IMR-90 (cell line): ENCODE results near the gene KRTAP4-1. TPM values are rescaled to one million over a fixed set of nuclear protein-coding genes. Genes with fewer than 3 reads are reported as not detected.

Experiments
- ATAC-seq: fragments of 200-7000 bp; cut with Tn5 transposase; 2 replicates; pipeline ENCODE4 v1.9.1; 2020; ENCODE audit warnings: low read depth, mild to moderate bottlenecking, moderate library complexity
- BruUV-seq: library from RNA; stranded (reverse); fragments of 400-500 nt; replicated peaks from 2 replicates; lab custom pipeline; 2021; lab: Mats Ljungman, UMichigan
- CTCF ChIA-PET: fragments of 300-600 bp; formaldehyde crosslinking; extraction: SDS; loops from one replicate; lab custom pipeline; 2021; ENCODE audit warnings: antibody characterized with exemption; lab: Yijun Ruan, JAX
- POLR2A ChIA-PET: fragments of 300-600 bp; sonication (Branson Sonifier 250); formaldehyde crosslinking; loops from one replicate; lab custom pipeline; 2022; ENCODE audit warnings: antibody characterized with exemption; ENCODE audit not compliant: unreplicated experiment; lab: Charles Lee
- DNase-seq: peaks from one replicate; pipeline ENCODE4 v3.0.0; 2013
- H2AFZ ChIP-seq: replicated peaks from 2 replicates; pipeline ENCODE3; 2013; ENCODE audit warnings: low read length, mild to moderate bottlenecking; ENCODE audit not compliant: poor library complexity
- H2AK5ac ChIP-seq: 2 replicates; pipeline ENCODE4 v1.6.1; 2013; ENCODE audit warnings: low read depth, low read length, inconsistent platforms
- H2AK9ac ChIP-seq: replicated peaks from 2 replicates; pipeline ENCODE3; 2013; ENCODE audit warnings: mild to moderate bottlenecking, low read depth, low read length, moderate library complexity; ENCODE audit not compliant: poor library complexity
- H2BK120ac ChIP-seq: 2 replicates; pipeline ENCODE4 v1.6.1; 2013; ENCODE audit warnings: low read depth, low read length, inconsistent platforms
- H2BK15ac ChIP-seq: 3 replicates; pipeline ENCODE4 v1.6.1; 2013; ENCODE audit warnings: low read depth, low read length, inconsistent platforms
- H2BK20ac ChIP-seq: 2 replicates; pipeline ENCODE4 v1.6.1; 2013; ENCODE audit warnings: low read depth, mild to moderate bottlenecking, inconsistent platforms, low read length, moderate library complexity
- H2BK5ac ChIP-seq: 2 replicates; pipeline ENCODE4 v1.6.1; 2013; ENCODE audit warnings: mild to moderate bottlenecking, low read depth, low read length, inconsistent platforms; ENCODE audit not compliant: poor library complexity, severe bottlenecking
- H3K14ac ChIP-seq: replicated peaks from 2 replicates; pipeline ENCODE4 v1.6.1; 2013; ENCODE audit warnings: low read depth, low read length, inconsistent platforms
- H3K18ac ChIP-seq: 2 replicates; pipeline ENCODE4 v1.6.1; 2013; ENCODE audit warnings: low read depth, low read length, control low read depth
- H3K23ac ChIP-seq: 2 replicates; pipeline ENCODE4 v1.6.1; 2013; ENCODE audit warnings: low read depth, low read length, inconsistent platforms
- H3K27ac ChIP-seq: 2 replicates; pipeline ENCODE4 v1.5.1; 2013; ENCODE audit warnings: mild to moderate bottlenecking, control low read depth, low read length; ENCODE audit not compliant: insufficient read depth
- H3K27me3 ChIP-seq: 2 replicates; pipeline ENCODE4 v1.6.1; 2013; ENCODE audit warnings: low read length; ENCODE audit not compliant: control insufficient read depth, insufficient read depth
- H3K36me3 ChIP-seq: 2 replicates; pipeline ENCODE4 v1.6.1; 2013; ENCODE audit warnings: low read length, mixed read lengths; ENCODE audit not compliant: control insufficient read depth, insufficient read depth
- H3K4ac ChIP-seq: 2 replicates; pipeline ENCODE4 v1.6.1; 2013; ENCODE audit warnings: low read depth, low read length, inconsistent platforms
- H3K4me1 ChIP-seq: 2 replicates; pipeline ENCODE4 v1.6.1; 2013; ENCODE audit warnings: low read length, mixed read lengths; ENCODE audit not compliant: control insufficient read depth, insufficient read depth
- H3K4me2 ChIP-seq: 2 replicates; pipeline ENCODE4 v1.6.1; 2013; ENCODE audit warnings: low read depth, mild to moderate bottlenecking, control low read depth, low read length, moderate library complexity
- H3K4me3 ChIP-seq: 2 replicates; pipeline ENCODE4 v1.5.1; 2013; ENCODE audit warnings: low read depth, mild to moderate bottlenecking, control low read depth, low read length, moderate library complexity; ENCODE audit not compliant: insufficient read depth
- H3K56ac ChIP-seq: 2 replicates; pipeline ENCODE4 v1.6.1; 2013; ENCODE audit warnings: low read length, inconsistent platforms; ENCODE audit not compliant: insufficient read depth; ENCODE audit errors: extremely low read depth
- H3K79me1 ChIP-seq, 2 experiments: 2 replicates each; pipeline ENCODE4 v1.6.1; 2013; ENCODE audit warnings: low read length in 2 of 2, inconsistent platforms in 1 of 2, low read depth in 1 of 2
- H3K9ac ChIP-seq: 2 replicates; pipeline ENCODE4 v1.6.1; 2013; ENCODE audit warnings: low read depth, low read length, control low read depth
- H3K9me1 ChIP-seq: 2 replicates; pipeline ENCODE4 v1.6.1; 2013; ENCODE audit warnings: low read length, inconsistent platforms; ENCODE audit not compliant: insufficient read depth
- H3K9me3 ChIP-seq: 2 replicates; pipeline ENCODE4 v1.6.1; 2013; ENCODE audit warnings: low read length; ENCODE audit not compliant: control insufficient read depth, insufficient read depth
- H4K20me1 ChIP-seq: 2 replicates; pipeline ENCODE4 v1.6.1; 2013; ENCODE audit warnings: low read length, inconsistent platforms; ENCODE audit not compliant: insufficient read depth
- H4K5ac ChIP-seq: 2 replicates; pipeline ENCODE4 v1.6.1; 2013; ENCODE audit warnings: mild to moderate bottlenecking, low read depth, low read length, control low read depth
- H4K8ac ChIP-seq, 2 experiments: 2 replicates each; pipeline ENCODE4 v1.6.1; 2013; ENCODE audit warnings: low read depth in 2 of 2, low read length in 2 of 2, control low read depth in 1 of 2, inconsistent platforms in 1 of 2
- H4K91ac ChIP-seq: 2 replicates; pipeline ENCODE4 v1.6.1; 2013; ENCODE audit warnings: low read depth, low read length, inconsistent platforms; ENCODE audit not compliant: insufficient read depth
- BHLHE40 ChIP-seq: fragments of 150-350 bp; IDR thresholded peaks from 2 replicates; pipeline ENCODE4 v1.6.1; 2016; ENCODE audit warnings: mild to moderate bottlenecking, low read depth, low read length
- POLR2A ChIP-seq: IDR thresholded peaks from 2 replicates; pipeline ENCODE4 v1.6.1; 2012; ENCODE audit warnings: mild to moderate bottlenecking, low read depth, low read length
- RAD21 ChIP-seq: IDR thresholded peaks from 2 replicates; pipeline ENCODE4 v1.6.1; 2012; ENCODE audit warnings: low read length, improper control_type of control experiment
- RCOR1 ChIP-seq: IDR thresholded peaks from 2 replicates; pipeline ENCODE4 v1.6.1; 2012; ENCODE audit warnings: mild to moderate bottlenecking, low read length, improper control_type of control experiment; ENCODE audit not compliant: insufficient replicate concordance
- WGBS, 2 experiments: methylation state at CpG; one replicate each; pipeline versions ENCODE4 v1.1.5 to v1.1.7; 2013; ENCODE audit warnings: missing lambda C conversion rate in 2 of 2; ENCODE audit not compliant: insufficient read length in 1 of 2; ENCODE audit errors: extremely low coverage in 2 of 2; 5-methylcytosine and 5-hydroxymethylcytosine counted together
- dilution Hi-C: fragments of 300-500 bp; cut with HindIII; formaldehyde crosslinking; loops from one replicate; pipeline ENCODE4 v1.14.3; 2018; ENCODE audit warnings: low sequenced_read_pairs; ENCODE audit not compliant: unreplicated experiment
- in situ Hi-C: fragments of 300-500 bp; cut with MboI; formaldehyde crosslinking; loops from 3 replicates; pipeline ENCODE4 v1.14.3; 2019; ENCODE audit warnings: low sequenced_read_pairs, inconsistent platforms, mixed read lengths
- intact Hi-C: fragments of 100-400 bp; cut with micrococcal nuclease; formaldehyde crosslinking; loops from 2 replicates; pipeline ENCODE4 v1.10.0; 2022
- polyA plus RNA-seq, 3 experiments: library from polyadenylated mRNA; depleted of rRNA; stranded (reverse); fragments of >200 nt; gene quantifications; 2 replicates each; pipeline ENCODE4 v1.2.3, GENCODE V29; 2012; ENCODE audit warnings: low replicate concordance in 1 of 3
- total RNA-seq: library from RNA; depleted of rRNA; stranded (reverse); fragments of >200 nt; gene quantifications from 2 replicates; pipeline ENCODE4 v1.2.3, GENCODE V29; 2012
- TF ChIP-seq, protein P1 (sequence below): conservative IDR thresholded peaks from 2 replicates; pipeline ENCODE4 v1.5.1; 2012; ENCODE audit warnings: mild to moderate bottlenecking, low read depth, low read length, improper control_type of control experiment

The KRTAP4-1 gene
- total and polyA plus RNA-seq, 2 of the 4 experiments (the other 2 are of a cell fraction) = not detected

DNA sequence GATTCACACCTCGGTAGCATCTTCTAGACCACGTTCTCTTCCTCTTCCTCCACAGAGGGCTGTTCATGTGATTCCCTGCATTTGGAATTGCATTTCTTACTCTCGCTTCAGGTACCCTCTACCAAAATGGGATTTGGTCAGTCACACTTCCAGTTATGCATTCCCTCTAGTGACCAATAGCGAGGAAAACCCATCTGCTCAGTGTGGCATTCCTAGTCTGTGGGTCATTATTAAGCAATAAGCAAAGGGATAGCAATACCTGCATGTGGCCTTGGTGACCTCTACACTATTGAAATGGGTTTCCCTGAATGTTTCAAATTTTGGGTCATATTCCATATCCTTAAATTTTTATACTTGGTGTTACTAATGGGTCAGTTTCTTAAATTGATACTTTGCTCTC lies 34.7 kb downstream of the KRTAP4-1 start:
- Histone ChIP-seq H4K8ac (no peak overlapping the region), H3K79me1 (no peaks in the 10 kb centered on the region), H3K9me1 (no peaks in the 10 kb centered on the region), H3K56ac (no peak overlapping the region), H3K27ac (no peak overlapping the region), H3K18ac (no peak overlapping the region), H3K4me3 (no peak overlapping the region), H3K14ac (no peak overlapping the region), H3K4ac (no peak overlapping the region), H3K23ac (no peak overlapping the region), H2AFZ (no peak overlapping the region), H4K5ac (no peak overlapping the region), H3K4me2 (no peak overlapping the region), H3K4me1 (no peaks in the 10 kb centered on the region), H2BK5ac (no peak overlapping the region), H3K9ac (no peak overlapping the region), H4K20me1 (no peaks in the 10 kb centered on the region), H2BK20ac (no peak overlapping the region), H2AK9ac (no peak overlapping the region), H2BK15ac (no peak overlapping the region), H3K36me3 (no peaks in the 10 kb centered on the region), H3K9me3 (no peaks in the 10 kb centered on the region), H2AK5ac (no peak overlapping the region), H2BK120ac (no peak overlapping the region), H4K91ac (no peak overlapping the region), H3K27me3 (no peaks in the 10 kb centered on the region; the same call in 1 of the 2 replicates)
- ChIA-PET POLR2A (no interaction called here), CTCF (no interaction called here)
- no CpG with 5 or more reads among the region's 4 CpGs for WGBS, 2 experiments
- dilution Hi-C loops = no loop called here
- TF ChIP-seq BHLHE40 (no peak), RAD21 (no peak), POLR2A (no peak), RCOR1 (no peak)
- TF ChIP-seq, protein P1, sequence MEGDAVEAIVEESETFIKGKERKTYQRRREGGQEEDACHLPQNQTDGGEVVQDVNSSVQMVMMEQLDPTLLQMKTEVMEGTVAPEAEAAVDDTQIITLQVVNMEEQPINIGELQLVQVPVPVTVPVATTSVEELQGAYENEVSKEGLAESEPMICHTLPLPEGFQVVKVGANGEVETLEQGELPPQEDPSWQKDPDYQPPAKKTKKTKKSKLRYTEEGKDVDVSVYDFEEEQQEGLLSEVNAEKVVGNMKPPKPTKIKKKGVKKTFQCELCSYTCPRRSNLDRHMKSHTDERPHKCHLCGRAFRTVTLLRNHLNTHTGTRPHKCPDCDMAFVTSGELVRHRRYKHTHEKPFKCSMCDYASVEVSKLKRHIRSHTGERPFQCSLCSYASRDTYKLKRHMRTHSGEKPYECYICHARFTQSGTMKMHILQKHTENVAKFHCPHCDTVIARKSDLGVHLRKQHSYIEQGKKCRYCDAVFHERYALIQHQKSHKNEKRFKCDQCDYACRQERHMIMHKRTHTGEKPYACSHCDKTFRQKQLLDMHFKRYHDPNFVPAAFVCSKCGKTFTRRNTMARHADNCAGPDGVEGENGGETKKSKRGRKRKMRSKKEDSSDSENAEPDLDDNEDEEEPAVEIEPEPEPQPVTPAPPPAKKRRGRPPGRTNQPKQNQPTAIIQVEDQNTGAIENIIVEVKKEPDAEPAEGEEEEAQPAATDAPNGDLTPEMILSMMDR = no peak
- DNase-seq (no peak), ATAC-seq (no peak)
- intact Hi-C loops = no loop called here
- in situ Hi-C loops = no loop called here
- no TSS peak for BruUV-seq
